ENCODE measurements around the gene TMEM183A. TPM values are rescaled to one million over a fixed set of nuclear protein-coding genes. Genes with fewer than 3 reads are reported as not detected.
"Not testable (repeated sequence)": the region's sequence is repeated elsewhere in the genome, so short reads cannot be mapped to it uniquely, and the experiment has no call there.

The TMEM183A gene
- polyA plus RNA-seq, 1 donor from 2014 or later: 46.7 TPM

DNA sequence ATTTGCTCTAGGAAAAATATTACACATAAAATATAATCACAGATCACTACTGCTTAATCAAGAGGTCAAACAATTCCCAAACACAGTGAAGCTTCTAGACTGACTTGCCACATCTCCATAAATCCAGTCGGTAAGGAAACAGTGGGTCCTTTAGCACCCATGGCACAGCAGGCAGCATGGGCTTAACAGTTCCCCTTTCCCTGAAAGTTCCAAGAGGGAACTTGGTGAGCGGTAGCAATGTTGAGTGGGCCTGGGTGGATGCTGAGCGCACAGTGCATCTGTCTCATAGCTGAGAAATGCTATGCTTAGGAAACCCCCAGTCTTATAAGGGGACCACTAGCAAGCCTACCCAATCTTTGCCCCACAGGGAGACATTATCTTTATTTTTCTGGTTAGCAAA lies 32.3 kb upstream of the TMEM183A start:
- Mint-ChIP-seq H3K27me3 (peaks cover 2% of the 10 kb centered on the region), H3K9me3 (no peaks in the 10 kb centered on the region), H3K4me3 (no peak overlapping the region), H3K27ac (no peak overlapping the region), H3K4me1 (peaks cover 0 to 7% (median 1%) of the 10 kb centered on the region in 3 donors), H3K36me3 (no peaks in the 10 kb centered on the region)

DNA sequence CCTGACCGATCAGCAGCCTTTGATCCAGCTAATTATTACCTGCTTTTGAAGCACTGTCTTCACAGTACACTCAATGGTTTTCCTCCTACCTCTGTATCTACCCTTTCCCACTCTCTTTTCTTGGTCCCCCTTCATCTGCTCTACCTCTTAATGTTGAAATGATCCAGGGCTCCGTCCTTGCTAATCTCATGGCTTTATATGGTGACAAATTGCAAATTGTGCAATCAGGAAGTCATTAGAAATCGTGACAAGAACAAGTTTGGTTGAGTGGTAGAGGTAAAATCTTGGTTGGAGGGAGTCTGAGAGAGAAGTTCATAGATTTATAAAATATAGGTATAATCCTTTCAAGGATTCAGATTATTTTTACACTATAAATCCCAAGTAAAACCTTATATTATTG lies 30.5 kb upstream of the TMEM183A start:
- no peak overlapping the region for H3K4me3 Mint-ChIP-seq
- no peak overlapping the region for H3K27ac Mint-ChIP-seq
- H3K9me3 Mint-ChIP-seq: no peaks in the 10 kb centered on the region
- peaks cover 0 to 4% (median under 1%) of the 10 kb centered on the region in 3 donors for H3K4me1 Mint-ChIP-seq
- H3K27me3 Mint-ChIP-seq: peaks cover 7% of the 10 kb centered on the region
- H3K36me3 Mint-ChIP-seq: no peaks in the 10 kb centered on the region

DNA sequence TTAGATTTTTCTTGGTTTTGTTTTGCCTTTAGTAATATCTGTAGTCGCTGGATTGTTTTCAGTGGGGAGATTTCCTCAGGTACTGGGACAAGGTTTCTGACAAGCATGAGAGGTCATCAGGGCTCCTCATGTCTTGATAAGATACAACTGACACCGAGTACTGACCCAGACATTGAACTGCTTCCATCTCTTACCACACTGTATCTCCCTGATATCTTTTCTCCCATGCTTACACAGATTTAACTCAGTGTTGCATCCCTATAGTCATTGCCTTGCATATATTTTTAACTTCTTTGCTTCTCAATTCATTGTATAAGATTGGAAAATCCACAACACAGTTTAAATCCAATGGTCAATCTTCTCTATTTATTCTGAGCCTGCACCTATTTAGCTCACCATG lies 27.7 kb upstream of the TMEM183A start:
- H3K36me3 Mint-ChIP-seq: no peaks in the 10 kb centered on the region
- H3K4me1 Mint-ChIP-seq: peaks cover 0 to 1% (median 0%) of the 10 kb centered on the region in 3 donors
- H3K27me3 Mint-ChIP-seq: peaks cover 7% of the 10 kb centered on the region
- no peak overlapping the region for H3K27ac Mint-ChIP-seq
- no peaks in the 10 kb centered on the region for H3K9me3 Mint-ChIP-seq
- no peak overlapping the region for H3K4me3 Mint-ChIP-seq

DNA sequence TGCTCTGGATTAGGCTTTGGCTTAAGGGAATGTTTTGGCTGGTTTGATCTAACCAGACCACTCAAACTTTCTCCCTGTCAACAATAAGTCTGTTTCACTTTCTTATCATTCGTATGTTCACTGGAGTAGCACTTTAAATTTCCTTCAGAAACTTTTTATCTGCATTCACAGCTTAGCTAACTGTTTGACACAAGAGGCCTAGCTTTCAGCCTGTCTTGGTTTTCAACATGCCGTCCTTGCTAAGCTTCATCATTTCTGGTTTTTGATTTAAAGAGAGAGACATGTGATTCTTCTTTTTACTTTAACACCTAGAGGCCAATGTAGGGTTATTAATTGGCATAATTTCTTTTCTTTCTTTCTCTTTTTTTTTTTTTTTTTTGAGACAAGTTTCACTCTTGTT lies 25.2 kb upstream of the TMEM183A start:
- H3K27ac Mint-ChIP-seq: no peak overlapping the region
- no peak overlapping the region for H3K4me3 Mint-ChIP-seq
- peaks cover 8% of the 10 kb centered on the region for H3K27me3 Mint-ChIP-seq
- H3K9me3 Mint-ChIP-seq: peaks cover 0 to 2% (median 0%) of the 10 kb centered on the region in 3 donors
- H3K36me3 Mint-ChIP-seq: no peaks in the 10 kb centered on the region
- peaks cover 0 to 4% (median 0%) of the 10 kb centered on the region in 3 donors for H3K4me1 Mint-ChIP-seq

DNA sequence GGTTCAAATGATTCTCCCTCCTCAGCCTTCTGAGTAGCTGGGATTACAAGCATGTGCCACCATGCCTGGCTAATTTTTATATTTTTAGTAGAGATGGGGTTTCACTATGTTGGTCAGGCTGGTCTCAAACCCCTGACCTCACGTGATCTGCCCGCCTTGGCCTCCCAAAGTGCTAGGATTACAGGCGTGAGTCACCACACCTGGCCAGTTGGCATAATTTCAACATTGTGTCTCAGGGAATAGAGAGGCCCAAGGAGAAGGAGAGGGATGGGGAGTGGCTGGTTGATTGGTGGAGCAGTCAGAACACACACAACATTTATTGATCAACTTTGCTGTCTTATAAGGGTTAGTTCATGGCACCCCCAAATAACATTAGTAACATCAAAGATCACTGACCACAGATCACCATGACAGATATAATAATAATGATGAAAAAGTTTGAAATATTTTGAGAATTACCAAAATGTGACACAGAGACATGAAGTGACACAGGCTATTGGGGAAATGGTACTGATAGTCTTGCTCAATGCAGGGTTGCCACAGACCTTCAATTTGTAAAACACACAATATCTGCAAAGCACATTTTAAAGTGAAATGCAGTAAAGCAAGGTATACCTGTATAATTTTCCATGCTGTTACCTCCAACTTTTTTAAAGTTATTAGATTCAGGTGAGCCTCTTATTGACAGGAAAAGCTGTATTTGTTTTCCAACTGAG lies 24.3 kb upstream of the TMEM183A start:
- H3K27ac Mint-ChIP-seq: no peak overlapping the region
- H3K27me3 Mint-ChIP-seq: peaks cover 9% of the 10 kb centered on the region
- H3K4me1 Mint-ChIP-seq: peaks cover 0 to 4% (median 0%) of the 10 kb centered on the region in 3 donors
- no peaks in the 10 kb centered on the region for H3K36me3 Mint-ChIP-seq
- H3K9me3 Mint-ChIP-seq: peaks cover 0 to 4% (median 0%) of the 10 kb centered on the region in 3 donors
- H3K4me3 Mint-ChIP-seq: no peak overlapping the region

DNA sequence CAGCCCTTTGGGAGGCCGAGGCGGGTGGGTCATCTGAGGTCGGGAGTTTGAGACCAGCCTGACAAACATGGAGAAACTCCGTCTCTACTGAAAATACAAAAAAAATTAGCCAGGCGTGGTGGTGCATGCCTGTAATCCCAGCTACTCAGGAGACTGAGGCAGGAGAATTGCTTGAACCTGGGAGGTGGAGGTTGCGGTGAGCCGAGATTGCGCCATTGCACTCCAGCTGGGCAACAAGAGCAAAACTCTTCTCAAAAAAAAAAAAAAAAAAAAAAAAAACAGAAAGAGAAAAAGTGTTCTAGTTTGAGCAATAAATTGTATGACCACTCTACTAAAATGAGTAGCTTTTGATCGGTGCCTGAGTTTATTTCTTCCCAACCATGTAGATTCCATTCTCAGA lies 21.1 kb upstream of the TMEM183A start:
- H3K4me1 Mint-ChIP-seq, H3K9me3 Mint-ChIP-seq, H3K27me3 Mint-ChIP-seq, H3K36me3 Mint-ChIP-seq, H3K27ac Mint-ChIP-seq: not testable (repeated sequence)
- peak overlapping the region in 1 of 4 donors; percentile 45 for H3K4me3 Mint-ChIP-seq

DNA sequence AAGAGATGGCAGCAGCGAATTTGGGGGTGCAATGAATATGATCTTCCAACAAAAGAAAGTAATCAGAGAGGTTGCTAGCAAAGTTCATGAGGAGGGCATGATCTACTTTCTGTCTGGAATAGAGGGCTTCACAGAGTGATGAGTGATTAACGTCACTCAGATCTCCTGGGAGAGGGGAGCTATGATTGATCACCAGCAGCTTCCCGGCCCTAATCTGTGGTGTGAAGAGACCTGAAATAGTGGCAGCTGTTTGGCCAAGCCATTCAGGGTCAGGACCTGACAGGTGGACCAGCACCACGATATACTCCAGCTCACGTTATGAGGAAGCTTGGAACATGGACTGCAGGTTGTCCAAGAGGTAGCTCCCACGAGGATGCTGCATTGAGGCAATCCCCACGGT lies 19.9 kb upstream of the TMEM183A start:
- Mint-ChIP-seq H3K4me3 (no peak overlapping the region), H3K36me3 (no peaks in the 10 kb centered on the region)

GRCh38 chr1:202987922-202988583 lies 19.1 kb upstream of the TMEM183A start:
- peaks cover 0 to 9% (median 4%) of the 10 kb centered on the region in 3 donors for H3K9me3 Mint-ChIP-seq
- H3K4me1 Mint-ChIP-seq: peaks cover 0 to 4% (median 0%) of the 10 kb centered on the region in 3 donors
- peaks cover 8% of the 10 kb centered on the region for H3K27me3 Mint-ChIP-seq
- H3K4me3 Mint-ChIP-seq: no peak overlapping the region
- H3K27ac Mint-ChIP-seq: no peak overlapping the region
- no peaks in the 10 kb centered on the region for H3K36me3 Mint-ChIP-seq

More for the DNA sequence above, 19.9 kb upstream of the TMEM183A start:
- H3K27ac Mint-ChIP-seq: no peak overlapping the region
- H3K27me3 Mint-ChIP-seq: peaks cover 8% of the 10 kb centered on the region
- H3K4me1 Mint-ChIP-seq: peaks cover 0 to 4% (median 0%) of the 10 kb centered on the region in 3 donors
- H3K9me3 Mint-ChIP-seq: peaks cover 0 to 9% (median 4%) of the 10 kb centered on the region in 3 donors

DNA sequence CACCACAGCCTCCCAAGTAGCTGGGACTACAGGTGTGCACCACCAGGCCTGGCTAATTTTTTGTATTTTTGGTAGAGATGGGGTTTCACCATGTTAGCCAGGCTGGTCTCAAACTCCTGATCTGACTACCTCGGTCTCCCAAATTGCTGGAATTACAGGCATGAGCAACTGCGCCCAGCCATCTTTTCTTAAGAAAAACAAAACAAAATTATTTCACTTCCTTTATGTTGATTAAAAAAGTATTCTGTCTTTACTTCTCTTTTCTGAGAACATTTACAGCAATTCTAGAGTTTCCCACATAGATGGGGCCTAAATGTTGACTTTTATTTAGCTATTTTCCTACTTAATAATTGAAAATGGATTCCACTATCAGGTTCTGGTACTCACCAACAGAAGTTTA lies 17.3 kb upstream of the TMEM183A start:
- H3K27ac Mint-ChIP-seq: no peak overlapping the region
- no peaks in the 10 kb centered on the region for H3K36me3 Mint-ChIP-seq
- peaks cover 0 to 4% (median 0%) of the 10 kb centered on the region in 3 donors for H3K4me1 Mint-ChIP-seq
- H3K4me3 Mint-ChIP-seq: no peak overlapping the region
- peaks cover 9% of the 10 kb centered on the region for H3K27me3 Mint-ChIP-seq
- H3K9me3 Mint-ChIP-seq: peaks cover 0 to 9% (median 4%) of the 10 kb centered on the region in 3 donors

GRCh38 chr1:202991112-202991511 lies 16.1 kb upstream of the TMEM183A start:
- peaks cover 12% of the 10 kb centered on the region for H3K27me3 Mint-ChIP-seq
- peaks cover 0 to 9% (median 4%) of the 10 kb centered on the region in 3 donors for H3K9me3 Mint-ChIP-seq
- no peak overlapping the region for H3K27ac Mint-ChIP-seq
- H3K36me3 Mint-ChIP-seq: no peaks in the 10 kb centered on the region
- H3K4me3 Mint-ChIP-seq: peak overlapping the region in 1 of 4 donors; percentile 17
- H3K4me1 Mint-ChIP-seq: no peaks in the 10 kb centered on the region

- Mint-ChIP-seq H3K9me3 (peaks cover 0 to 9% (median 0%) of the 10 kb centered on the region in 3 donors), H3K27ac (no peak overlapping the region), H3K4me1 (peaks cover 6 to 9% (median 6%) of the 10 kb centered on the region in 3 donors), H3K4me3 (peak overlapping the region in 1 of 4 donors; percentile 10), H3K27me3 (peaks cover 4% of the 10 kb centered on the region), H3K36me3 (no peaks in the 10 kb centered on the region)
These were observed 12.4 kb upstream of the TMEM183A start for GRCh38 chr1:202994756-202995155.

GRCh38 chr1:202998836-202999750 lies 8.1 kb upstream of the TMEM183A start:
- Mint-ChIP-seq H3K4me3 (peak overlapping the region in 3 of 4 donors; percentile 71 to 79 (median 78)), H3K36me3 (no peaks in the 10 kb centered on the region), H3K9me3 (no peaks in the 10 kb centered on the region), H3K27ac (peak overlapping the region in 1 of 3 donors; percentile 10), H3K4me1 (peaks cover 6 to 11% (median 6%) of the 10 kb centered on the region in 3 donors), H3K27me3 (peaks cover 4% of the 10 kb centered on the region)

DNA sequence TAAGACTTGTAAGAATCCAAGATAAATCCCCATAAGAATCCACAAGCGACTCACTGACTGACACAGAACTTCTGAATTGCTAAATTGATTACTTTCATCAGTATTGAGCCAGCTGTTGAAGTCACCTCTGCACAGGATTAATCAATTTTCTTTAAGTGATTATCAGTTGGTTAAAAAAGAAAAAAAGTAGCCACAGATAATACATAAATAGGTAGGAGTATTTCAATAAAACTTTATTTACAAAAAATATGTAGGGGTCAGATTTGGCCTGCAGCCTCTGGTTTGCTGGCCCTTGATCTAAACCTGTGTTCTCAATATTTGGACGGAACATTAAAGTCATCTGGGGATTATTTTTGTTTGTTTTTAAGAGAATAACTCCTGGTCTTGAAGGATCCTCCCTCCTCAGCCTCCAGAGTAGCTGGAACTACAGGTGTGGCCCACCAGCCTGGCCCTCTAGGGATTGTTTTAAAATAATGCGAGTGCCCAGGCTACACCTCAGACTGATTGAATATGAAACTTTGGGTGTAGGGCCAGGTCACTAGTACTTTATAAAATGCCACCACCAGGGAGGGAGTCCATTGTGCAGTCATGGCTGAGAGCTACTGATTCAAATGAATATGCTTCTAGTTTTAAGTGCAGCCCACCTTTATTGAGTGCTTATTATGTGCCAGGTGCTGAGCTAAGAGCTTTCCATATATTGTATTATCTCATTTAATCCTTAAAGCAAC lies 6.8 kb upstream of the TMEM183A start:
- Mint-ChIP-seq H3K27ac (no peak overlapping the region), H3K9me3 (no peaks in the 10 kb centered on the region), H3K27me3 (peaks cover 3% of the 10 kb centered on the region)

GRCh38 chr1:203001986-203002385 lies 5.2 kb upstream of the TMEM183A start:
- Mint-ChIP-seq H3K9me3 (peaks cover 0 to 4% (median 4%) of the 10 kb centered on the region in 3 donors), H3K27ac (no peak overlapping the region), H3K27me3 (no peaks in the 10 kb centered on the region), H3K4me1 (peaks cover 14 to 17% (median 15%) of the 10 kb centered on the region in 3 donors), H3K4me3 (no peak overlapping the region), H3K36me3 (peaks cover 4% of the 10 kb centered on the region)

More for the DNA sequence above, 6.8 kb upstream of the TMEM183A start:
- peaks cover 6 to 11% (median 7%) of the 10 kb centered on the region in 3 donors for H3K4me1 Mint-ChIP-seq
- no peak overlapping the region for H3K4me3 Mint-ChIP-seq
- no peaks in the 10 kb centered on the region for H3K36me3 Mint-ChIP-seq
